PC-3 (cell line): ENCODE results near the gene RENBP. TPM values are rescaled to one million over a fixed set of nuclear protein-coding genes. Genes with fewer than 3 reads are reported as not detected.

Experiments
- ATAC-seq: fragments of 200-7000 bp; cut with Tn5 transposase; 2 replicates; pipeline ENCODE4 v1.9.1; 2020; ENCODE audit warnings: mild to moderate bottlenecking, moderate library complexity
- BruUV-seq: library from RNA; stranded (reverse); fragments of 400-500 nt; replicated peaks from 2 replicates; lab custom pipeline; 2021; lab: Mats Ljungman, UMichigan
- CTCF ChIA-PET: fragments of 300-600 bp; sonication (Branson Sonifier 250); formaldehyde crosslinking; loops from one replicate; lab custom pipeline; 2022; ENCODE audit warnings: antibody characterized with exemption; lab: Charles Lee
- POLR2A ChIA-PET: fragments of 300-600 bp; sonication (Branson Sonifier 250); formaldehyde crosslinking; loops from one replicate; lab custom pipeline; 2022; ENCODE audit warnings: antibody characterized with exemption; ENCODE audit not compliant: unreplicated experiment; lab: Charles Lee
- DNase-seq: peaks from one replicate; pipeline ENCODE4 v3.0.0-alpha.2; 2015
- H2AFZ ChIP-seq: fragments of 300-600 bp; sonication (generic); 2 replicates; pipeline ENCODE4 v1.6.0; 2016; ENCODE audit warnings: antibody characterized with exemption, low read length
- H3F3A ChIP-seq: fragments of 300-600 bp; sonication (generic); one replicate; pipeline ENCODE4 v1.6.0; 2017; ENCODE audit warnings: antibody characterized with exemption, low read length, control low read depth, mild to moderate bottlenecking; ENCODE audit not compliant: unreplicated experiment
- H3K27ac ChIP-seq: fragments of 300-600 bp; sonication (generic); 2 replicates; pipeline ENCODE4 v1.5.1; 2016; ENCODE audit warnings: mild to moderate bottlenecking, low read length
- H3K27me3 ChIP-seq: fragments of 300-600 bp; sonication (generic); 2 replicates; pipeline ENCODE4 v1.6.1; 2016; ENCODE audit warnings: low read length, mixed read lengths
- H3K36me3 ChIP-seq: fragments of 300-600 bp; sonication (generic); 2 replicates; pipeline ENCODE4 v1.6.1; 2016; ENCODE audit warnings: low read depth, mixed run types, low read length, mixed read lengths
- H3K4me1 ChIP-seq: fragments of 300-600 bp; sonication (generic); 2 replicates; pipeline ENCODE4 v1.5.1; 2016; ENCODE audit warnings: low read length; ENCODE audit not compliant: insufficient read depth
- H3K4me2 ChIP-seq: fragments of 300-600 bp; sonication (generic); 2 replicates; pipeline ENCODE4 v1.6.0; 2016; ENCODE audit warnings: low read length
- H3K4me3 ChIP-seq: fragments of 300-600 bp; sonication (generic); 2 replicates; pipeline ENCODE4 v1.5.1; 2016; ENCODE audit warnings: mild to moderate bottlenecking, low read length, mixed read lengths
- H3K79me2 ChIP-seq: fragments of 300-600 bp; sonication (generic); 2 replicates; pipeline ENCODE4 v1.6.1; 2017; ENCODE audit warnings: low read length, mixed read lengths
- H3K9ac ChIP-seq: fragments of 300-600 bp; sonication (generic); 2 replicates; pipeline ENCODE4 v1.6.0; 2016; ENCODE audit warnings: mild to moderate bottlenecking, low read length
- H3K9me2 ChIP-seq: fragments of 300-600 bp; sonication (generic); replicated peaks from 2 replicates; pipeline ENCODE4 v1.6.1; 2016; ENCODE audit warnings: mixed run types, low read length, mixed read lengths
- H3K9me3 ChIP-seq: fragments of 300-600 bp; sonication (generic); 2 replicates; pipeline ENCODE4 v1.6.1; 2016; ENCODE audit warnings: low read length, mixed read lengths
- H4K20me1 ChIP-seq: fragments of 300-600 bp; sonication (generic); 2 replicates; pipeline ENCODE4 v1.6.1; 2016; ENCODE audit warnings: low read length, mixed read lengths
- CTCF ChIP-seq: fragments of 300-600 bp; sonication (generic); conservative IDR thresholded peaks from 2 replicates; pipeline ENCODE4 v1.5.1; 2017; ENCODE audit warnings: antibody characterized with exemption, low read depth, mild to moderate bottlenecking, low read length
- EZH2 ChIP-seq: fragments of 300-600 bp; sonication (generic); IDR thresholded peaks from one replicate; pipeline ENCODE4 v1.6.1; 2017; ENCODE audit warnings: antibody characterized with exemption, mild to moderate bottlenecking, low read length; ENCODE audit not compliant: unreplicated experiment
- EZH2phosphoT487 ChIP-seq: fragments of 300-600 bp; sonication (generic); IDR thresholded peaks from 2 replicates; pipeline ENCODE4 v1.6.1; 2018; ENCODE audit warnings: mild to moderate bottlenecking, antibody characterized with exemption, low read length, borderline replicate concordance
- intact Hi-C: fragments of 100-400 bp; cut with micrococcal nuclease; formaldehyde crosslinking; loops from 2 replicates; pipeline ENCODE4 v1.9.0; 2023
- total RNA-seq: library from RNA; depleted of rRNA; stranded (reverse); fragments of >200 nt; gene quantifications from 2 replicates; pipeline ENCODE4 v1.2.3, GENCODE V29; 2014

Gene RENBP
- total RNA-seq, 1 experiment from 2014 or later: not detected

- Histone ChIP-seq H3F3A (no peaks in the 10 kb centered on the region), H3K27ac (no peak overlapping the region), H3K4me1 (peaks cover 9% of the 10 kb centered on the region; the same call in 1 of the 2 replicates), H4K20me1 (no peaks in the 10 kb centered on the region), H3K9ac (no peak overlapping the region), H3K79me2 (no peaks in the 10 kb centered on the region), H3K4me2 (no peak overlapping the region), H2AFZ (no peak overlapping the region), H3K27me3 (no peaks in the 10 kb centered on the region), H3K4me3 (no peak overlapping the region), H3K9me2 (no peaks in the 10 kb centered on the region), H3K9me3 (no peaks in the 10 kb centered on the region), H3K36me3 (no peaks in the 10 kb centered on the region)
- TF ChIP-seq EZH2phosphoT487: no peak
- TF ChIP-seq EZH2: no peak
- TF ChIP-seq CTCF: no peak
- intact Hi-C loops: no loop called here
- no TSS peak for BruUV-seq
- DNase-seq: no peak
- ChIA-PET CTCF (no interaction called here), POLR2A (no interaction called here)
- no peak for ATAC-seq
Measured at GRCh38 chrX:153903238-153903980, 41.0 kb downstream of the RENBP start.

GRCh38 chrX:153902385-153902784 lies 42.1 kb downstream of the RENBP start:
- no TSS peak for BruUV-seq

More at GRCh38 chrX:153902385-153902784, 42.1 kb downstream of the RENBP start:
- no peak overlapping the region for H3K4me2 ChIP-seq
- H3K27me3 ChIP-seq: no peaks in the 10 kb centered on the region
- no peaks in the 10 kb centered on the region for H3K79me2 ChIP-seq
- intact Hi-C loops: no loop called here
- H2AFZ ChIP-seq: no peak overlapping the region
- TF ChIP-seq EZH2phosphoT487 (no peak), CTCF (no peak), EZH2 (no peak)
- no peaks in the 10 kb centered on the region for H4K20me1 ChIP-seq
- H3K9ac ChIP-seq: no peak overlapping the region
- no peaks in the 10 kb centered on the region for H3K36me3 ChIP-seq
- DNase-seq (peak; percentile 24), ATAC-seq (peak; percentile 35)
- POLR2A ChIA-PET: no interaction called here
- H3F3A ChIP-seq: no peaks in the 10 kb centered on the region
- no peaks in the 10 kb centered on the region for H3K9me3 ChIP-seq
- H3K4me3 ChIP-seq: no peak overlapping the region
- H3K27ac ChIP-seq: no peak overlapping the region
- CTCF ChIA-PET: no interaction called here
- H3K4me1 ChIP-seq: peaks cover 9% of the 10 kb centered on the region; the same call in 1 of the 2 replicates
- H3K9me2 ChIP-seq: no peaks in the 10 kb centered on the region
